ENCODE data around the gene EP400.
"Not testable (repeated sequence)": the region's sequence is repeated elsewhere in the genome, so short reads cannot be mapped to it uniquely, and the experiment has no call there.

EP400 gene

DNA sequence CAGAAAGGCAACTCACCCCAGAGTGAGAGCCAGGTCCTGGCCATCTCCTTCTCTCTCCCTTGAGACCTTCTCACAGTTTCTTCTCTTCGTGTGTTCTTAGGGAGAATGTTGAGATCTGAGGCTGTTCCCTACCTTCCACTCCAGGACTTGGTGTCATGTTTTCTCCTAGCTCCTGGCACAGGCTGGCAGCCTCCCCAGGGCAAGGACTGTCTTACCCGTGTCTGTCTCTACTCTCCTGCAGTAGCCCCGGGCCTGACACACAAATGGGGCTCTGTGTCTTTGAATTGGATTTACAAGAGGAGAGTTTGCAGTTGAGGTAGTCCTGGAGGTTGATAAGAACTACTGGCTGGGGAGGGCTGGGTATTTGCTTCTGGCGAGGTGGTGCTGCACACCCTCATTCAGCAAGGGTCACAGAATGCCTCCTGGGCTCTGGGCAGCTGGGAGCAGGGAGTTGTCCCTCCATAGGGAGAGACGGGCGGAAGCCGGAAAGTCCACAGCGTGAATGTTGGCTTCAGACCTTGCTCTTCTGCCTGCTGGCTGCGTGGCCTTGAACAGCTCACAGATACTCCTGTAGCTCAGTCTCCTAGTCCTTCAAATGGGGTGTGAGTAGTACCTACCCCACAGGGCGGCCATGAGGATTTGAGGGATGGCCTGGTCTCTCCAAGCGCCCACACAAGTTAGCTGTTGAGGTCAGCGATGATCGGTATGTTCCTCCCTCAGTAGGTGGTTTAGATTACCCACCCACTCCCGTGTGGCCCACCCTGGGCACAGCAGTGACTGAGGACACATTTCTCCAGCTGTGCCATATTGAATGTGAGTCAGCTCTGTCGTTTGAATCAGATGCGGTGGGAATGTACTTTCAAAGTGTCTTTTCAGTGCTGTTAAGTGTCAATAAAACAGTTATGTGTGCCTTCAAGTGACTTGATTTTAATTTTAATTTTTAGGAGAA is 10.2 kb downstream of the EP400 start:
- DNase-seq (ENCODE audit: low read depth), result no peak
- no peak overlapping the region for H3K4me3 ChIP-seq (ENCODE audit: low read depth, low read length)
- TF ChIP-seq, protein P1, sequence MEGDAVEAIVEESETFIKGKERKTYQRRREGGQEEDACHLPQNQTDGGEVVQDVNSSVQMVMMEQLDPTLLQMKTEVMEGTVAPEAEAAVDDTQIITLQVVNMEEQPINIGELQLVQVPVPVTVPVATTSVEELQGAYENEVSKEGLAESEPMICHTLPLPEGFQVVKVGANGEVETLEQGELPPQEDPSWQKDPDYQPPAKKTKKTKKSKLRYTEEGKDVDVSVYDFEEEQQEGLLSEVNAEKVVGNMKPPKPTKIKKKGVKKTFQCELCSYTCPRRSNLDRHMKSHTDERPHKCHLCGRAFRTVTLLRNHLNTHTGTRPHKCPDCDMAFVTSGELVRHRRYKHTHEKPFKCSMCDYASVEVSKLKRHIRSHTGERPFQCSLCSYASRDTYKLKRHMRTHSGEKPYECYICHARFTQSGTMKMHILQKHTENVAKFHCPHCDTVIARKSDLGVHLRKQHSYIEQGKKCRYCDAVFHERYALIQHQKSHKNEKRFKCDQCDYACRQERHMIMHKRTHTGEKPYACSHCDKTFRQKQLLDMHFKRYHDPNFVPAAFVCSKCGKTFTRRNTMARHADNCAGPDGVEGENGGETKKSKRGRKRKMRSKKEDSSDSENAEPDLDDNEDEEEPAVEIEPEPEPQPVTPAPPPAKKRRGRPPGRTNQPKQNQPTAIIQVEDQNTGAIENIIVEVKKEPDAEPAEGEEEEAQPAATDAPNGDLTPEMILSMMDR (IDR thresholded peaks at IDR 0.05; ENCODE audit: insufficient read depth, low read depth, low read length, missing control alignments), result no peak

DNA sequence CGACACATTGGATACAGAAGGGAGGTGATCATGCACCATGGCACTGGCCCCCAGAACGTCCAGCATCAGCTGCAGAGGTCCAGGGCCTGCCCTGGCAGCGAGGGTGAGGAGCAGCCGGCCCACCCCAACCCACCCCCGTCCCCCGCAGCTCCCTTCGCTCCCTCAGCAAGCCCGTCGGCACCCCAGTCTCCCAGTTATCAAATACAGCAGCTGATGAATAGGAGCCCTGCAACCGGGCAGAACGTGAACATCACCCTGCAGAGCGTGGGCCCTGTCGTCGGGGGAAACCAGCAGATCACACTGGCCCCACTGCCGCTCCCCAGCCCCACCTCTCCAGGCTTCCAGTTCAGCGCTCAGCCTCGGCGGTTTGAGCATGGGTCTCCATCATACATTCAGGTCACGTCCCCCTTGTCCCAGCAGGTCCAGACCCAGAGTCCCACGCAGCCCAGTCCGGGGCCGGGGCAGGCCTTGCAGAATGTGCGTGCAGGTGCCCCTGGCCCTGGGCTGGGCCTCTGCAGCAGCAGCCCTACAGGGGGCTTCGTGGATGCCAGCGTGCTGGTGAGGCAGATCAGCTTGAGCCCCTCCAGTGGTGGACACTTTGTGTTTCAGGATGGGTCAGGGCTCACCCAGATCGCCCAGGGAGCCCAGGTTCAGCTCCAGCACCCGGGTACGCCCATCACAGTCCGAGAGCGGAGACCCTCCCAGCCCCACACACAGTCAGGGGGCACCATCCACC is 11.0 kb downstream of the EP400 start:
- not testable (repeated sequence) for H3K4me3 ChIP-seq (ENCODE audit: low read depth, low read length); DNase-seq (ENCODE audit: low read depth)

DNA sequence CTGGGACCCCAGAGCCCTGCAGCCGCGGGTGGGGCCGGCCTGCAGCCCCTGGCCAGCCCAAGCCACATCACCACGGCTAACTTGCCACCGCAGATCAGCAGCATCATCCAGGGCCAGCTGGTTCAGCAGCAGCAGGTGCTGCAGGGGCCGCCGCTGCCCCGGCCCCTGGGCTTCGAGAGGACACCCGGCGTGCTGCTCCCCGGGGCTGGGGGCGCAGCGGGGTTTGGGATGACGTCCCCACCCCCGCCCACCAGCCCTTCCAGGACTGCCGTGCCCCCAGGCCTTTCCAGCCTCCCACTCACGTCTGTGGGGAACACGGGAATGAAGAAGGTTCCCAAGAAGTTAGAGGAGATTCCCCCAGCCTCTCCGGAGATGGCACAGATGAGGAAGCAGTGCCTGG is 11.6 kb downstream of the EP400 start:
- not testable (repeated sequence) for H3K4me3 ChIP-seq (ENCODE audit: low read depth, low read length); DNase-seq (ENCODE audit: low read depth)

DNA sequence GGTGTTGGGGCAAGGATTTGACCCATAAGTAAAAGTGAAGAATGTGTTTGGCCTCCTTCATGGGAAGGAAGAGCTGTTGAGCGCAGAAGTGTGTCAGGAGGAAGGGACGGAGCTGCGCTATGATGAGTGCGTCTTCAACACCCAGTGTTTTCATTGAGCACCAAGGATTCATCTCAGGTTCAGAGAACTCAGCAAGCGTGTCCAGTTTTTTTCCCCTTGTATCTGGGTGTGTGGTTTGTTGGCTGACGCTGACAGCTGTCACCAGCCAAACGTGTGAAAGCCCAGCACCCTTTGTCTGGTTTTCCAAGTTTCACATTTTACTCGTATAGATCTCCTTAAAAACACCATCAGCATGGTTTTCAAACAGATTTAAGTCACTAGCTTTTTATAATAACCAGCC is 12.3 kb downstream of the EP400 start:
- TF ChIP-seq, protein P1 (IDR thresholded peaks at IDR 0.05; ENCODE audit: insufficient read depth, low read depth, low read length, missing control alignments), result no peak
- no peak for DNase-seq (ENCODE audit: low read depth)
- H3K4me3 ChIP-seq (ENCODE audit: low read depth, low read length), result no peak overlapping the region

DNA sequence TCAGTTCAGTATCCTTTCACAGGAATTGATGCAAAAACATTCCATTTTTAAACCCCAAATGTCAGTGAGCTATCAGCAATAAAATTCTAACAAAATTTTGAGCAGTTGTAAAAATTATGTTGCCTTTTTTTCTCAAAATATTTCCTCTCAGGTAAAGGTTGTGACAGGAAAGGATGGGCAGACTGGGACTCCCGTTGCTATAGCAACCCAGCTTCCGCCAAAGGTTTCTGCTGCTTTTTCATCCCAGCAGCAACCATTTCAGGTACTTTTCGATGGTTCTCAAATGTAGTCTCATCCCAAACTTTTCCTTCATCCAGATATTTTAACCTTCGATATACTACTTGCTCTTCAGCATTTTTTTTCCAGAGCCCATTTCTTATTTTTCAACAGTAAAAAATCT is 13.6 kb downstream of the EP400 start:
- TF ChIP-seq, protein P1 (IDR thresholded peaks at IDR 0.05; ENCODE audit: insufficient read depth, low read depth, low read length, missing control alignments), result no peak
- DNase-seq (ENCODE audit: low read depth), result no peak
- no peak overlapping the region for H3K4me3 ChIP-seq (ENCODE audit: low read depth, low read length)

DNA sequence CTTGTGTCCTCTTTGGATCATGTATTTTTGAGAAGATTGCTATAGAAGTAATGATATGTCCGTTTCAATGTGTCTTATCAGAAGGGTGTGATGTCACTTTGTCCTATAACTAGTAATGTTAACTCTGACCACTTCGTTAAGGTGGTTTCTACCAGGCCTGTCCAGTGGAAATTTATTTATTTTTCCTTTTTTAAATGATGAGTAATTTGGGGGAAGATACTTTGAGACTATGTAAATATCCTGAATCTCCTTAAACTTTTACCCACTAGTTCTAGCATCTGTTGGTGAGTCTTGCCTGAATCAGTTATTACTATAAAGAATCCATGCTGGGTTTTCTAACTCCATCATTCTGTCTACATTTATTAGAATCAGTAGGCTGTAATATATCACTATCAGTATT is 15.3 kb downstream of the EP400 start:
- no peak overlapping the region for H3K4me3 ChIP-seq (ENCODE audit: low read depth, low read length)
- no peak for DNase-seq (ENCODE audit: low read depth)
- TF ChIP-seq, protein P1 (IDR thresholded peaks at IDR 0.05; ENCODE audit: insufficient read depth, low read depth, low read length, missing control alignments), result no peak

DNA sequence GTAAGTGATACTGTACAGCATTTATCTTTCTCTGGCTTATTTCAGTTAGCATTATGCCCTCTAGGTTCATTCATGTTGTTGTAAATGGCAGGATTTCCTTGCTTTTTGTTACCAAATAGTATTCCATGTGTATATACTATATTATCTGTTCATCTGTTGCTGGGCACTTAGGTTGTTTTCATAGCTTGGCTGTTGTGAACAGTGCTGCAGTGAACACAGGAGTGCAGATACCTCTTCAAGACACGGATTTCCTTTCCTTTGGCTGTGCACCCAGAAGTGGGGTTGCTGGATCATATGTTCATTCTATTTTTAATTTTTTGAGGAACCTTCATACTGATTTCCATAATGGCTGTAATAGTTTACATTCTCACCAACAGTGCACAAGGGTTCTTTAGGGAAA is 21.5 kb downstream of the EP400 start:
- no peak overlapping the region for H3K4me3 ChIP-seq (ENCODE audit: low read depth, low read length)
- DNase-seq (ENCODE audit: low read depth), result no peak
- TF ChIP-seq, protein P1 (IDR thresholded peaks at IDR 0.05; ENCODE audit: insufficient read depth, low read depth, low read length, missing control alignments), result no peak
